ENCODE results near the gene JUND. TPM values are rescaled to one million over a fixed set of nuclear protein-coding genes. Genes with fewer than 3 reads are reported as not detected.
A peak's percentile ranks its signal among the peaks of the same experiment; 100 is the strongest.

Gene JUND
- 231 TPM for total RNA-seq (2013)
- polyA plus RNA-seq (1,000 to 10,000 TPM in 1 of 3 donors, 10 to 100 TPM in 2; 22.5 to 1,792 (median 86.9) TPM), polyA minus RNA-seq (665 and 1,141 TPM in 2 replicates), total RNA-seq (128 to 549 (median 377) reads per million in 11 experiments)

DNA sequence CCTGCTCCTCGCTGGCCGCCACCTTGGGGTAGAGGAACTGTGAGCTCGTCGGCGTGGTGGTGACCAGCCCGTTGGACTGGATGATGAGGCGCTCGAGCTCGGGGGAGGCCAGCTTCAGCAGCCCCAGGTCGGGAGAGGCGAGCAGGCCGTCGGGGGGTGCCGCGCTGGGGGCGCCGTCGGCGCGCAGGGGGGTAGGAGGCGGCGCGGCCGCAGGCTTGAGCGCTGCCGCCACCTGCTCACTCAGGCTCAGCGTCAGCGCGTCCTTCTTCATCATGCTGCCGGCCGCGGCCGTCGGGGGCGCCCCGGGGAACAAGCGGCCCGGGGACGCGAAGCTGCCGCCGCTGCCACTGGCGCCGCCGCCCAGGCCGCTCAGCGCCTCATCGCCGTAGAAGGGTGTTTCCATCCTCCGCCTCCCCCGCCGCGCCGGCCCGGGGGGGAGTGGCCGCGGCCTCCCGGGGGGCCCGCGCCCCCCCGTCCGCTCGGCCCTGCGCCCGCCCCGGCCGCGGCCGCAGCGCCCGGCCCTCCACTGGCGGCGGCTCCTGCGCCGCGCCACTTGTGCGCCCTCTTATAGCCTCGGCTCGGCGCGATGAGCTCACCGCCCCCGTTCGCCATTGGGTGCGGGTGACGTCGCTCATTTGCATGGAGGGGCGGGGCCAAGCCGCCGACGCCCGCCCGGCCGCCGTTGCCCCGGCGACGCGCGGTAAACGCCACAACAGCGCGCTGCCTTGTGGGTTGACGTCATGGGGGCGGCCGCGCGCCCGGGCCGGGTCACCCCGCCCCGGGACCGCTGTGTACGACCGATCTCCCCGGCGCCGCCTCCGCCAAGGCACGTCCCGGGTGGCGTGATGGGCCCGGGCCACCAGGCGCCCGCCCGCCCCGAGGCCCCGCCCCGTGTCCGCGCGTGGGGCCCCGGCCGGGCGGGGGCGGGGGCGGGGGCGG is at the start of gene JUND:
TSS of gene JUND (minus strand) at position 541 of the 939 bp plus-strand sequence. CDS start at position 403, 138 bp downstream.
- Histone ChIP-seq H3K4me3 (replicated peaks in 1 of 3; ENCODE audit: low read depth in 2 of 3, low read length in 3 of 3) (peak within 1 kb of the TSS; percentile 75 to 99 (median 98)), H3K27me3 (ENCODE audit: control insufficient read depth in 2 of 2, insufficient read depth in 2 of 2, low read length in 2 of 2) (no peaks in the 10 kb centered on the region), H4K20me1 (ENCODE audit: insufficient read depth, low read length) (peaks cover 47% of the 10 kb centered on the region), H3K27ac (ENCODE audit: low read depth in 1 of 2, low read length in 2 of 2) (peak within 1 kb of the TSS; percentile 93 to 98), H3K4me2 (replicated peaks; ENCODE audit: extremely low read depth, low read length, poor library complexity, severe bottlenecking) (peak within 1 kb of the TSS; percentile 84), H3K79me2 (ENCODE audit: insufficient read depth, low read length) (peaks cover 44% of the 10 kb centered on the region), H3K9me3 (replicated peaks in 1 of 2; ENCODE audit: control insufficient read depth in 1 of 2, insufficient read depth in 1 of 2, low read length in 2 of 2) (no peaks in the 10 kb centered on the region), H3K9ac (ENCODE audit: insufficient read depth, low read length, poor library complexity, severe bottlenecking) (peak within 1 kb of the TSS; percentile 97), H3K36me3 (replicated peaks in 1 of 2; ENCODE audit: control insufficient read depth in 1 of 2, insufficient read depth in 2 of 2, low read length in 2 of 2) (peaks cover 6 to 15% of the 10 kb centered on the region in 2 donors), H3K4me1 (ENCODE audit: control insufficient read depth in 1 of 2, insufficient read depth in 2 of 2, low read length in 2 of 2) (peaks cover 27 to 36% of the 10 kb centered on the region in 2 donors), H2AFZ (ENCODE audit: insufficient read depth, low read depth, low read length, poor library complexity, severe bottlenecking) (peak within 1 kb of the TSS; percentile 19)
- peak; percentile 96 to 99 (median 99) for DNase-seq
- H3K9me3 Mint-ChIP-seq = peaks cover 0 to 8% (median 5%) of the 10 kb centered on the region in 7 donors
- H3K36me3 Mint-ChIP-seq = peaks cover 18 to 41% of the 10 kb centered on the region in 2 donors
- H3K4me3 Mint-ChIP-seq = peak within 1 kb of the TSS; percentile 95 to 97
- WGBS (ENCODE audit: insufficient coverage) = under 1% methylated on average over 137 of the region's 138 CpGs
- intact Hi-C loops (cut with micrococcal nuclease) = loop anchor here (1.0 to 2.0 kb wide), 3 partner anchors 10 to 23 kb away; no protein-coding TSS in a partner anchor
- TF ChIP-seq, protein P1, sequence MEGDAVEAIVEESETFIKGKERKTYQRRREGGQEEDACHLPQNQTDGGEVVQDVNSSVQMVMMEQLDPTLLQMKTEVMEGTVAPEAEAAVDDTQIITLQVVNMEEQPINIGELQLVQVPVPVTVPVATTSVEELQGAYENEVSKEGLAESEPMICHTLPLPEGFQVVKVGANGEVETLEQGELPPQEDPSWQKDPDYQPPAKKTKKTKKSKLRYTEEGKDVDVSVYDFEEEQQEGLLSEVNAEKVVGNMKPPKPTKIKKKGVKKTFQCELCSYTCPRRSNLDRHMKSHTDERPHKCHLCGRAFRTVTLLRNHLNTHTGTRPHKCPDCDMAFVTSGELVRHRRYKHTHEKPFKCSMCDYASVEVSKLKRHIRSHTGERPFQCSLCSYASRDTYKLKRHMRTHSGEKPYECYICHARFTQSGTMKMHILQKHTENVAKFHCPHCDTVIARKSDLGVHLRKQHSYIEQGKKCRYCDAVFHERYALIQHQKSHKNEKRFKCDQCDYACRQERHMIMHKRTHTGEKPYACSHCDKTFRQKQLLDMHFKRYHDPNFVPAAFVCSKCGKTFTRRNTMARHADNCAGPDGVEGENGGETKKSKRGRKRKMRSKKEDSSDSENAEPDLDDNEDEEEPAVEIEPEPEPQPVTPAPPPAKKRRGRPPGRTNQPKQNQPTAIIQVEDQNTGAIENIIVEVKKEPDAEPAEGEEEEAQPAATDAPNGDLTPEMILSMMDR (IDR thresholded peaks at IDR 0.05) = no peak
- peaks cover 33% of the 10 kb centered on the region for H3K4me1 Mint-ChIP-seq
- H3K27ac Mint-ChIP-seq = peak within 1 kb of the TSS; percentile 96 to 99 (median 97)
- peaks cover 0 to 4% (median 2%) of the 10 kb centered on the region in 3 donors for H3K27me3 Mint-ChIP-seq (ENCODE audit: low read depth in 3 of 3)

DNA sequence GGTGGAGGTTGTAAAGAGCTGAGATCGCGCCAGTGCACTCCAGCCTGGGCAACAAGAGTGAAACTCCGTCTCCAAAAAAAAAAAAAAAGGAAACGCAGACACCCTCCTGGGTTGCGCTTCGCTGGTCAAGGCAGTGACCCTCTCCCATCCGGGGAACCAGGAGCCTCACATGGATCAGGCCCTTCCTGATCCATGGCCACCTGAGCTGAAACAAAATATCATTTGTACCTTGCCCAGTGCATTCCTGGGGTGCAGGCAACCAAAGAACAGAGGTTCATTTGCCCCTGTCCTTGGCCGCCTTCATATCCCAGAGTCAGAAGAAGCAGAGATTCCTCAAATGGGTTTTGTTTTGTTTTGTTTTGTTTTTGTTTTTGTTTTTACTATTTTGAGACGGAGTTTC is 49.4 kb upstream of the JUND start:
- Mint-ChIP-seq H3K4me3 (no peak overlapping the region), H3K27ac (peak overlapping the region in 1 of 7 donors; percentile 72), H3K9me3 (peaks cover 0 to 3% (median 0%) of the 10 kb centered on the region in 7 donors), H3K4me1 (peaks cover 9% of the 10 kb centered on the region), H3K27me3 (ENCODE audit: low read depth in 3 of 3) (peaks cover under 1 to 10% (median 2%) of the 10 kb centered on the region in 3 donors), H3K36me3 (no peaks in the 10 kb centered on the region)
- WGBS (ENCODE audit: insufficient coverage) = 88% methylated on average over 7 of the region's 9 CpGs
- H3K4me3 ChIP-seq (replicated peaks in 1 of 3; ENCODE audit: low read depth in 2 of 3, low read length in 3 of 3) = no peak overlapping the region
- H2AFZ ChIP-seq (ENCODE audit: insufficient read depth, low read depth, low read length, poor library complexity, severe bottlenecking) = no peak overlapping the region
- H3K4me1 ChIP-seq (ENCODE audit: control insufficient read depth in 1 of 2, insufficient read depth in 2 of 2, low read length in 2 of 2) = peaks cover 11 to 15% of the 10 kb centered on the region in 2 donors
- H3K27ac ChIP-seq (ENCODE audit: low read depth in 1 of 2, low read length in 2 of 2) = no peak overlapping the region
- H3K27me3 ChIP-seq (ENCODE audit: control insufficient read depth in 2 of 2, insufficient read depth in 2 of 2, low read length in 2 of 2) = no peaks in the 10 kb centered on the region
- TF ChIP-seq, protein P1 (IDR thresholded peaks at IDR 0.05) = no peak
- DNase-seq = no peak
- intact Hi-C loops (cut with micrococcal nuclease) = no loop called here
- H3K4me2 ChIP-seq (replicated peaks; ENCODE audit: extremely low read depth, low read length, poor library complexity, severe bottlenecking) = no peak overlapping the region
- no peaks in the 10 kb centered on the region for H3K36me3 ChIP-seq (replicated peaks in 1 of 2; ENCODE audit: control insufficient read depth in 1 of 2, insufficient read depth in 2 of 2, low read length in 2 of 2)
- H3K9ac ChIP-seq (ENCODE audit: insufficient read depth, low read length, poor library complexity, severe bottlenecking) = no peak overlapping the region
- H4K20me1 ChIP-seq (ENCODE audit: insufficient read depth, low read length) = no peaks in the 10 kb centered on the region
- no peaks in the 10 kb centered on the region for H3K9me3 ChIP-seq (replicated peaks in 1 of 2; ENCODE audit: control insufficient read depth in 1 of 2, insufficient read depth in 1 of 2, low read length in 2 of 2)
- no peaks in the 10 kb centered on the region for H3K79me2 ChIP-seq (ENCODE audit: insufficient read depth, low read length)
